Myocyte (in vitro differentiated cells): ENCODE measurements around the gene CACNA1E. TPM values are rescaled to one million over a fixed set of nuclear protein-coding genes. Genes with fewer than 3 reads are reported as not detected.

ENCODE experiments used
- DNase-seq: peaks from one replicate; pipeline ENCODE4 v3.0.0-alpha.2; 2012; ENCODE audit warnings: low read depth
- polyA plus RNA-seq: library from polyadenylated mRNA; unstranded; fragments of >200 nt; gene quantifications from one replicate; pipeline ENCODE4 v1.2.1, GENCODE V29; 2012; ENCODE audit warnings: missing spikeins
- total RNA-seq: library from RNA; depleted of rRNA; stranded (reverse); fragments of >200 nt; gene quantifications from 2 replicates; pipeline ENCODE4 v1.2.3, GENCODE V29; 2014

CACNA1E gene
- 0.75 and 3.8 TPM in 2 replicates for total RNA-seq
- 2.1 TPM for polyA plus RNA-seq

- DNase-seq = no peak
Measured at GRCh38 chr1:181483285-181484195, at the start of gene CACNA1E. Gene CACNA1E (plus strand): TSS chr1:181483517. CDS start chr1:181483745, 228 bp downstream.

- DNase-seq = no peak
Measured at GRCh38 chr1:181433931-181434330, 49.4 kb upstream of the CACNA1E start.

- no peak for DNase-seq
Measured at GRCh38 chr1:181438013-181438412, 45.3 kb upstream of the CACNA1E start.

GRCh38 chr1:181440510-181440909 is 42.8 kb upstream of the CACNA1E start:
- DNase-seq = no peak

- DNase-seq = no peak
Measured at GRCh38 chr1:181442181-181442525, 41.2 kb upstream of the CACNA1E start.

GRCh38 chr1:181443231-181443853 is 40.0 kb upstream of the CACNA1E start:
- no peak for DNase-seq

GRCh38 chr1:181445436-181445835 is 37.9 kb upstream of the CACNA1E start:
- no peak for DNase-seq

GRCh38 chr1:181448461-181448860 is 34.9 kb upstream of the CACNA1E start:
- DNase-seq = no peak

- DNase-seq = no peak
Measured at GRCh38 chr1:181451661-181452230, 31.6 kb upstream of the CACNA1E start.

GRCh38 chr1:181452746-181453145 is 30.6 kb upstream of the CACNA1E start:
- no peak for DNase-seq

- DNase-seq = peak; percentile 66
Measured at GRCh38 chr1:181453541-181454201, 29.6 kb upstream of the CACNA1E start.

- no peak for DNase-seq
Measured at GRCh38 chr1:181456551-181456950, 26.8 kb upstream of the CACNA1E start.

GRCh38 chr1:181458419-181458818 is 24.9 kb upstream of the CACNA1E start:
- no peak for DNase-seq

GRCh38 chr1:181459067-181459466 is 24.2 kb upstream of the CACNA1E start:
- DNase-seq = no peak

- peak; percentile 21 for DNase-seq
Measured at GRCh38 chr1:181469829-181470228, 13.5 kb upstream of the CACNA1E start.

GRCh38 chr1:181475580-181475979 is 7.7 kb upstream of the CACNA1E start:
- no peak for DNase-seq

GRCh38 chr1:181476581-181476980 is 6.7 kb upstream of the CACNA1E start:
- DNase-seq = no peak

GRCh38 chr1:181478306-181478705 is 5.0 kb upstream of the CACNA1E start:
- no peak for DNase-seq

- peak; percentile 61 for DNase-seq
Measured at GRCh38 chr1:181479137-181479745, 4.1 kb upstream of the CACNA1E start.

GRCh38 chr1:181482001-181482430 is 1.3 kb upstream of the CACNA1E start:
- no peak for DNase-seq
